GM19099 (cell line): ENCODE measurements around the gene GPR39.

ENCODE experiments used
- POLR2A ChIP-seq: IDR thresholded peaks from 3 replicates; pipeline ENCODE4 v1.6.1; 2011; ENCODE audit warnings: low read depth; ENCODE audit not compliant: insufficient read length; ENCODE audit errors: extremely low read depth

GPR39 gene

GRCh38 chr2:132401326-132401725, 15.3 kb upstream of the GPR39 start:
- TF ChIP-seq POLR2A = no peak

- TF ChIP-seq POLR2A = no peak
Measured at GRCh38 chr2:132403146-132403545, 13.5 kb upstream of the GPR39 start.

- no peak for TF ChIP-seq POLR2A
Measured at GRCh38 chr2:132404056-132404455, 12.5 kb upstream of the GPR39 start.

GRCh38 chr2:132407784-132408183, 8.8 kb upstream of the GPR39 start:
- no peak for TF ChIP-seq POLR2A

- no peak for TF ChIP-seq POLR2A
Measured at GRCh38 chr2:132412021-132412420, 4.6 kb upstream of the GPR39 start.

- no peak for TF ChIP-seq POLR2A
Measured at GRCh38 chr2:132414081-132414480, 2.5 kb upstream of the GPR39 start.

- no peak for TF ChIP-seq POLR2A
Measured at GRCh38 chr2:132415256-132415914, 1.2 kb upstream of the GPR39 start.

GRCh38 chr2:132415915-132416722, 486 bp upstream of the GPR39 start:
- TF ChIP-seq POLR2A = no peak

GRCh38 chr2:132417430-132418035, 928 bp downstream of the GPR39 start:
- TF ChIP-seq POLR2A = no peak

- no peak for TF ChIP-seq POLR2A
Measured at GRCh38 chr2:132419235-132419634, 2.6 kb downstream of the GPR39 start.

- no peak for TF ChIP-seq POLR2A
Measured at GRCh38 chr2:132419941-132420340, 3.3 kb downstream of the GPR39 start.

GRCh38 chr2:132420816-132421805, 4.5 kb downstream of the GPR39 start:
- TF ChIP-seq POLR2A = no peak

GRCh38 chr2:132422736-132423135, 6.1 kb downstream of the GPR39 start:
- no peak for TF ChIP-seq POLR2A

GRCh38 chr2:132424526-132425121, 8.0 kb downstream of the GPR39 start:
- no peak for TF ChIP-seq POLR2A

GRCh38 chr2:132426033-132426432, 9.4 kb downstream of the GPR39 start:
- TF ChIP-seq POLR2A = no peak

GRCh38 chr2:132426656-132427055, 10.1 kb downstream of the GPR39 start:
- no peak for TF ChIP-seq POLR2A
